HCT116 (cell line): ENCODE measurements around the gene GPATCH8. TPM values are rescaled to one million over a fixed set of nuclear protein-coding genes. Genes with fewer than 3 reads are reported as not detected.

ENCODE experiments used
- ATAC-seq: fragments of 200-7000 bp; cut with Tn5 transposase; 2 replicates; pipeline ENCODE4 v1.9.1; 2020; ENCODE audit warnings: mild to moderate bottlenecking, moderate library complexity
- BruUV-seq: library from RNA; stranded (reverse); fragments of 400-500 nt; replicated peaks from 2 replicates; lab custom pipeline; 2021; lab: Mats Ljungman, UMichigan
- CTCF ChIA-PET: fragments of 300-600 bp; sonication (Branson Sonifier 250); formaldehyde crosslinking; loops from one replicate; lab custom pipeline; 2021; ENCODE audit warnings: antibody characterized with exemption; lab: Charles Lee
- POLR2A ChIA-PET: fragments of 300-600, 350-600 bp; sonication (Branson Sonifier 250); formaldehyde crosslinking; loops from one replicate; lab custom pipeline; 2021; ENCODE audit warnings: antibody characterized with exemption; lab: Charles Lee
- RAD21 ChIA-PET, 2 experiments: fragments of 300-600 bp; sonication (Branson Sonifier 250); formaldehyde crosslinking; loops; one replicate each; lab custom pipeline; 2023; ENCODE audit warnings: low total read pairs in 2 of 2; ENCODE audit not compliant: uncharacterized antibody in 2 of 2, unreplicated experiment in 2 of 2, low non-redundant PET in 1 of 2; lab: Charles Lee
- DNase-seq: peaks from one replicate; pipeline ENCODE4 v3.0.0-alpha.2; 2010; ENCODE audit warnings: low read depth, low spot score
- H2AFZ ChIP-seq: fragments of 200-600 bp; shearing (Covaris generic), sonication (generic); 2 replicates; pipeline ENCODE4 v1.6.1; 2017; ENCODE audit warnings: low read depth, mixed run types, mixed read lengths, antibody characterized with exemption, low read length; ENCODE audit not compliant: poor library complexity, severe bottlenecking
- H3K27ac ChIP-seq: 2 replicates; pipeline ENCODE4 v1.5.1; 2012; ENCODE audit warnings: low read depth, low read length
- H3K27me3 ChIP-seq: fragments of 200-600 bp; sonication (generic); 2 replicates; pipeline ENCODE4 v1.6.1; 2016; ENCODE audit warnings: mixed run types, low read length, mixed read lengths; ENCODE audit not compliant: insufficient read depth
- H3K36me3 ChIP-seq, 2 experiments: fragments of 200-500 bp in 1 of 2; fragments of 200-600 bp in 1 of 2; sonication (Bioruptor generic) in 1 of 2; sonication (generic) in 1 of 2; 2 replicates each; pipeline versions ENCODE4 v1.5.1 to v1.6.1; 2014 to 2016; ENCODE audit warnings: low read length in 2 of 2, inconsistent platforms in 1 of 2, mixed read lengths in 1 of 2, mixed run types in 1 of 2; ENCODE audit not compliant: insufficient read depth in 2 of 2, control insufficient read depth in 1 of 2
- H3K4me1 ChIP-seq, 2 experiments: fragments of 200-600 bp in 1 of 2; sonication (generic) in 1 of 2; 2 replicates each; pipeline versions ENCODE4 v1.5.1 to v1.6.1; 2012 to 2017; ENCODE audit warnings: low read length in 2 of 2, inconsistent platforms in 1 of 2, mild to moderate bottlenecking in 1 of 2, mixed read lengths in 1 of 2, mixed run types in 1 of 2, moderate library complexity in 1 of 2; ENCODE audit not compliant: insufficient read depth in 2 of 2, control insufficient read depth in 1 of 2
- H3K4me2 ChIP-seq: fragments of 200-600 bp; sonication (generic); 2 replicates; pipeline ENCODE4 v1.6.1; 2017; ENCODE audit warnings: mixed run types, low read length, mixed read lengths
- H3K4me3 ChIP-seq, 2 experiments: fragments of 200-600 bp in 1 of 2; sonication (generic) in 1 of 2; replicated peaks in 1 of 2; 2 replicates each; pipeline ENCODE4 v1.5.1; 2011 to 2016; ENCODE audit warnings: low read length in 2 of 2, control low read depth in 1 of 2, low read depth in 1 of 2, mild to moderate bottlenecking in 1 of 2, mixed read lengths in 1 of 2, mixed run types in 1 of 2
- H3K79me2 ChIP-seq: fragments of 200-600 bp; sonication (generic); 2 replicates; pipeline ENCODE4 v1.6.1; 2017; ENCODE audit warnings: mild to moderate bottlenecking, mixed run types, low read length, moderate library complexity, mixed read lengths; ENCODE audit not compliant: insufficient read depth
- H3K9ac ChIP-seq: fragments of 200-600 bp; sonication (generic); 2 replicates; pipeline ENCODE4 v1.6.1; 2016; ENCODE audit warnings: low read length, mixed read lengths
- H3K9me2 ChIP-seq: fragments of 200-600 bp; sonication (generic), shearing (Covaris generic); 2 replicates; pipeline ENCODE4 v1.6.1; 2017; ENCODE audit warnings: mixed run types, mild to moderate bottlenecking, moderate library complexity; ENCODE audit not compliant: insufficient read depth
- H3K9me3 ChIP-seq, 2 experiments: fragments of 200-500 bp in 1 of 2; fragments of 200-600 bp in 1 of 2; sonication (Bioruptor generic) in 1 of 2; sonication (generic) in 1 of 2; 2 replicates each; pipeline ENCODE4 v1.6.1; 2014 to 2017; ENCODE audit warnings: low read length in 2 of 2, mixed read lengths in 2 of 2, inconsistent platforms in 1 of 2, low read depth in 1 of 2, mild to moderate bottlenecking in 1 of 2, mixed run types in 1 of 2, moderate library complexity in 1 of 2; ENCODE audit not compliant: control insufficient read depth in 1 of 2, insufficient read depth in 1 of 2
- H4K20me1 ChIP-seq: fragments of 200-600 bp; sonication (generic), shearing (Covaris generic); 2 replicates; pipeline ENCODE4 v1.6.1; 2017; ENCODE audit warnings: mixed run types, mild to moderate bottlenecking, moderate library complexity; ENCODE audit not compliant: insufficient read depth
- CBX3 ChIP-seq: IDR thresholded peaks from 2 replicates; pipeline ENCODE4 v1.6.1; 2012; ENCODE audit warnings: low read depth
- ZNF274 ChIP-seq: fragments of 200-500 bp; sonication (Bioruptor generic); IDR thresholded peaks from 2 replicates; pipeline ENCODE4 v1.6.1; 2014; ENCODE audit warnings: mild to moderate bottlenecking, low read depth, low read length, inconsistent platforms
- intact Hi-C: fragments of 100-400 bp; cut with micrococcal nuclease; formaldehyde crosslinking; loops from 2 replicates; pipeline ENCODE4 v1.10.0; 2022
- total RNA-seq: library from RNA; stranded (reverse); gene quantifications from one replicate; pipeline ENCODE4 v1.2.1, GENCODE V29; 2021; ENCODE audit not compliant: unreplicated experiment
- TF ChIP-seq, protein P1 (sequence below), 3 experiments: fragments of 200-600 bp in 1 of 3; sonication (generic) in 1 of 3; IDR thresholded peaks in 2 of 3; conservative IDR thresholded peaks in 1 of 3; 2 replicates each; pipeline ENCODE4 v1.5.1; 2012 to 2017; ENCODE audit warnings: low read depth in 2 of 3, low read length in 2 of 3, antibody characterized with exemption in 1 of 3, borderline replicate concordance in 1 of 3, control low read depth in 1 of 3, mild to moderate bottlenecking in 1 of 3, mixed read lengths in 1 of 3, mixed run types in 1 of 3, moderate library complexity in 1 of 3; ENCODE audit not compliant: insufficient read depth in 1 of 3
- TF ChIP-seq, protein P2 (sequence below): IDR thresholded peaks from 2 replicates; pipeline ENCODE4 v1.6.1; 2012
- TF ChIP-seq, protein P3 (sequence below): IDR thresholded peaks from 2 replicates; pipeline ENCODE4 v1.6.1; 2012; ENCODE audit warnings: low read depth

GPATCH8 gene
- total RNA-seq, 1 experiment from 2014 or later = 28.7 TPM

- H3K4me3 ChIP-seq = no peak overlapping the region
- RAD21 ChIA-PET = no interaction called here
- BruUV-seq = no TSS peak
- POLR2A ChIA-PET = no interaction called here
- H2AFZ ChIP-seq = no peak overlapping the region
- intact Hi-C loops = no loop called here
- DNase-seq (no peak), ATAC-seq (no peak)
- CTCF ChIA-PET = interaction anchor here (0.9 kb wide), 1 partner anchor 9 kb away, joined by 5 read pairs; no protein-coding TSS in a partner anchor
- H3K9me2 ChIP-seq = no peaks in the 10 kb centered on the region
- H4K20me1 ChIP-seq = peaks cover 4% of the 10 kb centered on the region; the same call in 1 of the 2 replicates
- TF ChIP-seq, protein P1, sequence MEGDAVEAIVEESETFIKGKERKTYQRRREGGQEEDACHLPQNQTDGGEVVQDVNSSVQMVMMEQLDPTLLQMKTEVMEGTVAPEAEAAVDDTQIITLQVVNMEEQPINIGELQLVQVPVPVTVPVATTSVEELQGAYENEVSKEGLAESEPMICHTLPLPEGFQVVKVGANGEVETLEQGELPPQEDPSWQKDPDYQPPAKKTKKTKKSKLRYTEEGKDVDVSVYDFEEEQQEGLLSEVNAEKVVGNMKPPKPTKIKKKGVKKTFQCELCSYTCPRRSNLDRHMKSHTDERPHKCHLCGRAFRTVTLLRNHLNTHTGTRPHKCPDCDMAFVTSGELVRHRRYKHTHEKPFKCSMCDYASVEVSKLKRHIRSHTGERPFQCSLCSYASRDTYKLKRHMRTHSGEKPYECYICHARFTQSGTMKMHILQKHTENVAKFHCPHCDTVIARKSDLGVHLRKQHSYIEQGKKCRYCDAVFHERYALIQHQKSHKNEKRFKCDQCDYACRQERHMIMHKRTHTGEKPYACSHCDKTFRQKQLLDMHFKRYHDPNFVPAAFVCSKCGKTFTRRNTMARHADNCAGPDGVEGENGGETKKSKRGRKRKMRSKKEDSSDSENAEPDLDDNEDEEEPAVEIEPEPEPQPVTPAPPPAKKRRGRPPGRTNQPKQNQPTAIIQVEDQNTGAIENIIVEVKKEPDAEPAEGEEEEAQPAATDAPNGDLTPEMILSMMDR (IDR thresholded peaks at IDR 0.05 in 2 of 3, conservative IDR thresholded peaks at IDR 0.05 in 1 of 3; ENCODE audit: borderline replicate concordance in 1 of 3, insufficient read depth in 1 of 3, low read depth in 2 of 3, low read length in 2 of 3) = no peak
- TF ChIP-seq CBX3 = no peak
- no peak for TF ChIP-seq ZNF274
- TF ChIP-seq, protein P2, sequence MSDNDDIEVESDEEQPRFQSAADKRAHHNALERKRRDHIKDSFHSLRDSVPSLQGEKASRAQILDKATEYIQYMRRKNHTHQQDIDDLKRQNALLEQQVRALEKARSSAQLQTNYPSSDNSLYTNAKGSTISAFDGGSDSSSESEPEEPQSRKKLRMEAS = no peak
- TF ChIP-seq, protein P3, sequence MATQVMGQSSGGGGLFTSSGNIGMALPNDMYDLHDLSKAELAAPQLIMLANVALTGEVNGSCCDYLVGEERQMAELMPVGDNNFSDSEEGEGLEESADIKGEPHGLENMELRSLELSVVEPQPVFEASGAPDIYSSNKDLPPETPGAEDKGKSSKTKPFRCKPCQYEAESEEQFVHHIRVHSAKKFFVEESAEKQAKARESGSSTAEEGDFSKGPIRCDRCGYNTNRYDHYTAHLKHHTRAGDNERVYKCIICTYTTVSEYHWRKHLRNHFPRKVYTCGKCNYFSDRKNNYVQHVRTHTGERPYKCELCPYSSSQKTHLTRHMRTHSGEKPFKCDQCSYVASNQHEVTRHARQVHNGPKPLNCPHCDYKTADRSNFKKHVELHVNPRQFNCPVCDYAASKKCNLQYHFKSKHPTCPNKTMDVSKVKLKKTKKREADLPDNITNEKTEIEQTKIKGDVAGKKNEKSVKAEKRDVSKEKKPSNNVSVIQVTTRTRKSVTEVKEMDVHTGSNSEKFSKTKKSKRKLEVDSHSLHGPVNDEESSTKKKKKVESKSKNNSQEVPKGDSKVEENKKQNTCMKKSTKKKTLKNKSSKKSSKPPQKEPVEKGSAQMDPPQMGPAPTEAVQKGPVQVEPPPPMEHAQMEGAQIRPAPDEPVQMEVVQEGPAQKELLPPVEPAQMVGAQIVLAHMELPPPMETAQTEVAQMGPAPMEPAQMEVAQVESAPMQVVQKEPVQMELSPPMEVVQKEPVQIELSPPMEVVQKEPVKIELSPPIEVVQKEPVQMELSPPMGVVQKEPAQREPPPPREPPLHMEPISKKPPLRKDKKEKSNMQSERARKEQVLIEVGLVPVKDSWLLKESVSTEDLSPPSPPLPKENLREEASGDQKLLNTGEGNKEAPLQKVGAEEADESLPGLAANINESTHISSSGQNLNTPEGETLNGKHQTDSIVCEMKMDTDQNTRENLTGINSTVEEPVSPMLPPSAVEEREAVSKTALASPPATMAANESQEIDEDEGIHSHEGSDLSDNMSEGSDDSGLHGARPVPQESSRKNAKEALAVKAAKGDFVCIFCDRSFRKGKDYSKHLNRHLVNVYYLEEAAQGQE = no peak
- no peak overlapping the region for H3K27ac ChIP-seq
- no peaks in the 10 kb centered on the region for H3K9me3 ChIP-seq
- H3K9ac ChIP-seq = no peak overlapping the region
- H3K36me3 ChIP-seq = peaks cover 12 to 17% of the 10 kb centered on the region in 2 experiments; a peak in 3 of 4 replicates
- no peaks in the 10 kb centered on the region for H3K4me1 ChIP-seq
- H3K4me2 ChIP-seq = no peak overlapping the region
- peaks cover 46% of the 10 kb centered on the region for H3K79me2 ChIP-seq
- H3K27me3 ChIP-seq = no peaks in the 10 kb centered on the region
These were observed 66.9 kb downstream of the GPATCH8 start for GRCh38 chr17:44436336-44436735.
